C4-2B (cell line): ENCODE results near the gene GPR4.

Source experiments
- CTCF ChIP-seq: fragments of 450-650 bp; conservative IDR thresholded peaks from 2 replicates; pipeline ENCODE4 v1.5.1; 2017; ENCODE audit warnings: mild to moderate bottlenecking
- ZFX ChIP-seq: fragments of 450-650 bp; IDR thresholded peaks from 2 replicates; pipeline ENCODE4 v1.6.1; 2017

GRCh38 chr19:45592366-45592765, 9.6 kb downstream of the GPR4 start:
- no peak for TF ChIP-seq CTCF
- TF ChIP-seq ZFX = no peak
